Measurements from ENCODE around the gene NCOR2.

Gene NCOR2

DNA sequence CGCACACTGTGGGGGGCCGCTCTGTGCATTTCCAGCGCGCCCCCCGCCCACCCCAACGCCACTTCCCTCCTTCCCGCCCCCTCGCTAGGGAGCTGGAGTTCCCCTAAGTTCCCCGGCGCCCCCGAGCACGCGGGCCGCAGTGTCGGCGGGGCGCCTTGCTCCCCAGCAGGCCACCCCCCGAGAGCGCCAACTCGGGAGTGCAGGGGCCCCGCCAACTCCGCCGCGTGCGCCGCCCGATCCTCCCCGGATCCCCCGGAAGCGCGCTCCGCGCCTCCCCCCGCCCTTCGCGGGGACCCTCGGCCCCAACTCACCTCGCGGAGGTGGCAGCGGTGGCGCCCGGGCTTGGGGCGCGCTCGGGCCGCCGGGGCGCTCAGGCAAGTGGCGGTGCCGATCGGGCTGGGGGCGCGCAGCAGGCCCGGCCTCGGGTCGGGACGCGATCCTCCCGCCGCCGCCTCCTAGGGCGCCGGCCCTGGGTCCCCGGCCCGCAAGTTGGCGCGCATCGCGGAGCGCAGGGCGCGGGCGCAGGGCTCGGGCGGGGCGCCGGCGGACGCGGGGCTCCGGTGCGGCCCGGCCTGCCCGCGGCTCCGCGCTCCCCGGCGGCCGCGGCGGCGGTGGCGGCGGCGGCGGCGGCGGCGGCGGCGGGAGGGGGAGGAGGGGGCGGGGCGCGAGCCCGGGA lies at the start of gene NCOR2:
TSS of gene NCOR2 (minus strand) at position 616 of the 676 bp plus-strand sequence. CDS start 72,361 bp downstream, outside the sequence.
- FAIRE-seq, result no peak

DNA sequence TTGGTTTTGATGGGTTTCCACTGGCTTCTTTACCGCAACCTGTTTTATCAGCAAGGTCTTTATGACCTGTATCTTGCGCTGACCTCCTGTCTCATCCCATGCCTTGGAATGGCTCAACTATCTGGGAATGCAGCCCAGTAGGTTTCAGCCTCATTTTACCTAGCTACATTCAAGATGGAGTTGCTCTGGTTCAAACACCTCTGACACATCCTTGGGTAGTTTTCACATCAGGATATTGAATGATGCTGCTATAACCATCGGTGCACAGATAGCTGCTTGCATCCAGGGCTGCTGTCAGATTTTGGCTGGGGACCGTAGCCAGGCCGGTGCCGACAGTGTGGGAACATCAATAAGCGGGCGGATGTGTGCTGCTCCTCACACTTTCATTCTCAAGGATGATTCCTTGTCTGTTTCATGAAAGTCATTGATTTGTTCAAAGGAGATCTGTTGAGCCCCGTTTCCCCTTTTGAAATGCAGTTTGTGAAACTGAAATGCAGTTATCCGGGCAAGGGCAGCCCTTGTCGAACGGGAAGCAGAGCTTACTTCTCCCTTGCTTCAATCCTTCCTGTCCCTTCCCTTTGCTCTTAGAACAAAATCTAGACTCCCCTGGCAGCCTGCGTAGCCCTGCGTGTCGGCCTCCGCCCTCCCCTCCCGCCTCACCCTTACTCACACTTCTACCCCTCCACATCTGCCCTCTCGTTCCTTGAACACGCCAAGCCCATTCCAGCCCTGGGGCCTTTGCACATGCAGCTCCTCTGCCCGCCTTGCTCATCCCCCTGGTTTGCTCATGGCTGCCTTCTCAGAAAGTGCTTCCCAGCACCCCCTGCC lies 49.2 kb upstream of the NCOR2 start:
- no peak for FAIRE-seq

DNA sequence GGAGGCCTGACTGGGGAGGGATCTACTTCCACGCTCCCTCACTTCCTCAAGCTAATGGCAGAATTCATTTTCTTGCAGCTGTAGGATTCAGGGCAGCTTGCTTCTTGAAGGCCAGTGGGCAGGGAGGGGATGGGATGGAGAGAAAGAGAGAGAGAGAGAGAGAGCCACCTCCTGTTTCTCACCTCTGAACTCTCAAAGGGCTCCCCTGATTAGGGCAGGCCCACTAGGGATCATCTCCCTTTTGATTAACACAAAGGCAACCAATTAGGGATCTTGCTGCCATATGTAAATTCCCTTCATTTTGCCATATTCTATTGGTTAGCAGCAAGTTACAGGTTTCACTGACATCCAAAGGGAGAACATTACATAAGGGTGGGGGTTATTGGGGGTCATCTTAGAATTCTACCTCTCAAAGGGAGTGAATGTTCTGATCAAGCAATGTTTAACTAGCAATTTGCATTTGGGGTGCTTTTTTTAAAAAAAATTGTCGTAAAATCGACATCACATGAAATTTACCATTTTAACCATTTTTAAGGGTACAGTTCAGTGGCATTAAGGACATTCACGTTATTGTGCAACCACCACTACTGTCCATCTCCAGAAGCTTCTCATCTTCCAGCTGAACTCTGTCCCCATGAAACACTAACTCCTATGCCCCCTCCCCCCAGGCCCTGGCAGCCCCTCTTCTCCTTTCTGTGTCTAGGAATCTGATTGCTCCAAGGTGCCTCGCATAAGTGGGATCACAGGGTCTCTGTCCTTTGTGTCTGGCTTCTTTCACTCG lies 47.3 kb upstream of the NCOR2 start:
- FAIRE-seq, result no peak

DNA sequence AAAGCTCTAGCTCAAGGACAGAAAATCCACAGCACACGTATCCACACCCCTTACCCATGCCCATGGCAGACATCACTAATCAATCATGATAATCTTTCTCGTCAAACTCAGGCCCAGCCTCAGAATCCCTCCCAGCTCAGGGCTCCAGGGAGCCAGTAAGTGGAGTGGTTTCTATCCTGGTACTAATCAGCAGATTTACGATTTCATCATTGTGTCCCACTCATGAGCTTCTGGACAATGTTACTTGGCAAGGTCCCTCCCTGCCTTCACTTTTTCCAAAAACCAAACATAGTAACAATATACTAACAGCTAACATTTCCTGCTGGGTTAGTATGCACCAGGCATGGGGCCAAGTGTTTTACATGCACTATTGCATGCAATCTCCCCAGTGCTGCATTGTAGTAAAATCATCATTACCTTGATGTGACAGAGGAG lies 45.8 kb upstream of the NCOR2 start:
- FAIRE-seq, result no peak

DNA sequence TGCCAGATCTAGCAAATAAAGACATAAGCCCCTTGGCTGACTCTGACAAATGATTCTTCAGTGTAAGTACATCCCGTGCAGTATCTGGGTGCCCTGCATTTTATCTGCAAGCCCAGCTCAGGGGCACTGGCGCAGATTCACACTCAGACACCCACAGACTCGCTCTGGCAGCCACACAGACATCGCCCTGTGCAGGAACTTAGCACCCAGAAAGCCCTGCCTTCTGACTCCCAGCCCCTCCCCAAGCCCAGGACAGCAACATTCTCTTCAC lies 44.9 kb upstream of the NCOR2 start:
- FAIRE-seq, result no peak

DNA sequence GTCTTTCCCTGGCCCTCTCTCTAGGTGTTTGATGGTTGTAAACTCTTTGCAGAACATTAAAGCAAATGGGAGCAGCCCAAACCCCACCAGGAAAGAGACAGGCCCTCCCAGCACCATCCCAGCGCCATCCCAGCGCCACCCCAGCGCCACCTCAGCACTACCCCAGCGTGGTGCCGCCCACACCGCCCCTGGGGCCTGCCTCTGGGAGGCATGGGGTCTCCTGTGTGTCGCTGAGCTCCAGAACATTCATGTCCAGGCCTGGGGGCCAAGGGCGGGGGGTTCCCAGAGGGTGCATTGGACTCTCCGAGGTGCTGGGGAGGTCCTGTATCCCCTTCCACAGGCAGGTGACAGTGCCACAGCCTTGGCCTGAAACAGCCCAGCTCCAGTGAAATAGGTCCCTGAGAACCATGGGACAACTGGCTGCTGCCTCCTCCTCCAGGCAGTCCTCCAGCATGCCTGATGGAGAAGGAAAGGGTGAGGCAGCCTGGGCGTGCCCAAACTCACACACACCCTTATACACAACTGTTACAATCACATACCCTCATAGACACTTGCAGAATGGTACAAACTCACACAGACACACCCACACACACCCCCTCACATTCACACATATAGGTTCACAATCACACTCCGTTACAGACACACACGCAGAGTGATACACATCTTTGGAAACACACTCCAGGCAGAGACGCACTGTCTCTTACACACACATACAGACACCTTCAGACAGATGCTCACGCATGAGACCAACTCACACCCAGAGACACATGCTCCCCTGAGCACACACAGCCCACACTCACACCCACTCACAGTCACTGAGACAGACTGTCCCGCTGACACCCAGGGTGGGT lies 44.4 kb upstream of the NCOR2 start:
- no peak for FAIRE-seq

DNA sequence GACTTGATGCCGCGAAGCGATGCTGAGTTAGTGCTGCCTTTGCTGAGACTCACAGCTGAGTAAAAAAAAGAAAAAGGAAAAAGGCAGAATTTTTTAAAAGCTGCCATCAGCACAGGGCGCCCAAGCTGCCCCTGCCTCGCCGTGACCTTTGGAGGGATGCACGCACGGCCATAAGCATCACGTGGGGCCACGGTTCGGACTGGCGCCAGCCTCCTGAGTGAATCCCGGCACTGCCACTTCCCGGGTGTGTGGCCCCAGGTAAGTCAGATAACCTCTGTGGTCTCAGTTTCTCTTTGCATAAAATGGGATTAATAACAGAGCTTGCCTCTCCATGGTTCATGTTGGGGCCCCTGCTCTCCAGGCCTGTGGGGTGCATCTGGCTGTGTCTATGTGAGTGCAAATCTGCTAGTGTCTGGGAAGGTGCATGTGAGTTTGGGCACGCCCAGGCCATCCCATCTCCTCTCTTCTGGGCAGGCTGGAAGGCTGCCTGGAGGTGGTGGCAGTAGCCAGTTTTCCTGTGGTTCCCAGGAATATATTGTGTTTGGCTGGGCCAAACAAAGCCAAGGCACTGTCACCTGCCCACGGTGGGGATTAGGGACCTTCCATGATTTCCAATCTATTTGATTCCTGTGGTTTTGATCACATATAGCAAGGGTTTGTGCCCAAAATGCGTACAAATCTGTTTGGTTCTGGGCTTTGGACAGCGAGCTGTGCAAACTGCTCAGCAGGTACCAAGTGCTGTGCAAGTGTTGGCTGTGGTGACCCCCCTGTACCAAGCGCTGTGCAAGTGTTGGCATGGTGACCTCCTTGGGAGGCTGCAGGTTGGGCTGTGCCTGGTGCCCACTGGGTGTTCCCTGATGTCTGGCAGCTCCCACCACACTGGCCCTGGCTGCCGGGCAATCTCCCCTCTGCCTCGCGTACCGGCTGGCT lies 43.5 kb upstream of the NCOR2 start:
- FAIRE-seq, result no peak

DNA sequence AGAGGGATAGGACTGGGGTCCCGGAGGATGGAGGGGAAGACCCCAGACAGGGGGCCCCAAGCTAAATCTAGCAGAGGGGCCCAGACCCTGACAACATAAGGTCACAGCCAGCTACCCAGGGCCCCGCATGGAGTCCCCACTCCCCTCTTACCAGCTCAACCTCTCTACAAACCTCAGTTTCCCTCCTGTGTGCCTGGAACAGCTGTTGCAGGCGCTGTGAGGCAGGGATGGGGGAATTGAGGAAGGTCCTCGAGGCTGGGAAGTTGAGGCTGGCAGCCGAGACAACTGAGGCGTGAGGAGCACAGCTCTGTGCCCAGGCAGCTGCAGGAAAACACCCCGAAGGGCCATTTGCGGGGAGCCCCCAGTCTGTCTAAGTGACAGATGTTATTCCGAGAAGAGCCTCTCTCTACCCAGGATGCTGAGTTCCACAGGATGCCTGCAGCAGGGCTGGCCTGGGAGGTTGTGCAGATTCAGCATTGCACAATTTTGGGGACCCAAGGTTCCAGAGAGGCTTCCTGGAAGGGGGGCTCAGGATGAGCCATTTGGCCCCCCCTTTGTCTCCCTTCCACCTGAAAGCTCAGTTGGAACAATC lies 42.7 kb upstream of the NCOR2 start:
- no peak for FAIRE-seq

DNA sequence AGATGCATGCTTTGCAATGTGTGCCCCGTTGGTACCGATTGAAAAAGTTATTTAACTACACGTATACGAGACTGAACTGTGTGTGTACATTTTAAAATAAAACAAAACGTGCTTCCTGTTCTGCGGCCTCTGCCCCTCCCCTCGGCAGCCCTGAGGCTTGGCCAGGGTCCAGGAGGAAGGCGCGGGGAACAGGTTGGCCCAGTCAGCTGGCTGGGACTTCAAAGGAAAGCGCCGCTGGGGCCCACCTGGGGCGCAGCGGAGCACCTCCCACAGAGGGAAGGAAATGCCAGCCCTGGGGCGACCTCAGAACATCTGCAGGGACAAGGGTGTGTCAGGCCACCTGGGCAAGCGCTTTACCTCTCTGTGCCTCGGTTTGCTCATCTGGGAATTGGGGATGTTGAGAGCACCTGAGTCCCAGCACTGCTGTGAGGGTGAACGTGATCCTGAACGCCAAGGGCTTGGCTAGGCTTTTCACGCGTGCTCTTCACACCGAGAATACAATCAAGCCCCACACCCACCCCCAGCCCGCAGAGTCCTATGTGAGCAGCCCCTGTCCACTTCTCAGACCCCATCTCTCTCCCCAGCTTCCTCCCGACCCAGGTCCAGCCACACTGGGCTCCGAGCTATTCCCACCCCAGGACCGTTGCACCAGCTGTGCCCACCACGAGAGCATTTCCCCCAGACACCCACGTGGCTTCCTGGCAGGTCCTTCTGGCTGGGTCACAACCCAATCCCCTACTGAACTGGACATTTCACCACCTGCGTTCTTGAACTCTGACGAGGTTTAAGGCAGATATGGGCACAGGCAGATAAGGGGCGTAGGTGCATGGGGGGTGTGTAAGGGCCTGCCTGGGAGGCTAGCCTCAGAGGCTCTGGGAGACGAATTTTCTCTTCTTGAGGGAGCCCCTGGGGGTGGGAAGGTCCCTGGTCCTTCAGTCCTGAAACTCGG lies 41.9 kb upstream of the NCOR2 start:
- no peak for FAIRE-seq

DNA sequence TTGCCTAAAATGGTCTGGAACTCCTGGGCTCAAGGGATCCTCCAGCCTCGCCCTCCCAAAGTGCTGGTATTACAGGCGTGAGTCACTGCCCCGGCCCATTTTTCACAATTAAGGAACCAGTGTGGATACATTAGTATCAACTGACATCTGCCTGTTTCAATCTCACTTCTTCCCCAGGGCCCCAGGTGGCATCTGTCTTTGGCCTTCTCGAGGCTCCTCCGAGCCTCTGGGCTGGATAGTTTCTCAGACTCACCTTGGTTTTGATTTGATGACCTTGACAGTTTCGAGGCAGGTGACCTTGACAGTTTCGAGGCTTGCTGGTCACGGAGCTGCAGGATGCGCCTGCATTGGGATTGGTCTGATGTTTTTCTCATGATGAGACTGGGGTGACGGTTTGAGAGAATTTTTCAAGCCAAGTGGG lies 41.0 kb upstream of the NCOR2 start:
- no peak for FAIRE-seq

DNA sequence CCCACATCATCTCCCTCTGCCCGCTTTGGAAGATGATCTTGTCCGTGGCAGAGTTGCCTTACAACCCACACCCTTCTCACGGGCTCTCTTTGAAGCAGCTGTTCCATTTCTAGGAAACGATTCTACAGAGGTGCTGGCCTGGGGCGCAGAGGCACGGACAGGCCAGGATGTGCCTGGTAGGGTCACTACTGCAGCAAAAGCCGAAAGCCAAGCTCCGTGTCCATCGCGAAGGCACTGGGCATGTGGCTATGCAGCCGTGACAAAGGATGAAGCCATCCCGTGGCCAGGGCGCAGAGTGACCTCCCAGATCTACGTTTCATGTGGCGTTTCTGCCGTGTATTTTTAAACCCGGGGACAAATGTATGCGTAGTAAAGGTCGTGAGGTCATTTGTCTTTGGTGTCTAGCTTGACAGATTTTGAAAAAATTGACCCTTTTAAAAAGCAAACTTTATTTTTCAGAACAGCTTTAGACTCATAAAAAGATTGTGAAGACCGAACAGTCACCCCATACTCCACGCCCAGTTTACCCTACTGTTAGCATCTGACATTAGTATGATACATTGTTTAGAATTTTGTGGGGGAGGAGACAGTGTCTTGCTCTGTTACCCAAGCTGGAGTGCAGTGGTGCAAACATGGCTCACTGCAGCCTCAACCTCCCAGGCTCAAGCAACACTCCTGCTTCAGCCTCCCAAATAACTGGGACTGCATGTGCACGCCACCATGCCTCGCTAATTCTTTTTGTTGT lies 40.4 kb upstream of the NCOR2 start:
- FAIRE-seq, result no peak

DNA sequence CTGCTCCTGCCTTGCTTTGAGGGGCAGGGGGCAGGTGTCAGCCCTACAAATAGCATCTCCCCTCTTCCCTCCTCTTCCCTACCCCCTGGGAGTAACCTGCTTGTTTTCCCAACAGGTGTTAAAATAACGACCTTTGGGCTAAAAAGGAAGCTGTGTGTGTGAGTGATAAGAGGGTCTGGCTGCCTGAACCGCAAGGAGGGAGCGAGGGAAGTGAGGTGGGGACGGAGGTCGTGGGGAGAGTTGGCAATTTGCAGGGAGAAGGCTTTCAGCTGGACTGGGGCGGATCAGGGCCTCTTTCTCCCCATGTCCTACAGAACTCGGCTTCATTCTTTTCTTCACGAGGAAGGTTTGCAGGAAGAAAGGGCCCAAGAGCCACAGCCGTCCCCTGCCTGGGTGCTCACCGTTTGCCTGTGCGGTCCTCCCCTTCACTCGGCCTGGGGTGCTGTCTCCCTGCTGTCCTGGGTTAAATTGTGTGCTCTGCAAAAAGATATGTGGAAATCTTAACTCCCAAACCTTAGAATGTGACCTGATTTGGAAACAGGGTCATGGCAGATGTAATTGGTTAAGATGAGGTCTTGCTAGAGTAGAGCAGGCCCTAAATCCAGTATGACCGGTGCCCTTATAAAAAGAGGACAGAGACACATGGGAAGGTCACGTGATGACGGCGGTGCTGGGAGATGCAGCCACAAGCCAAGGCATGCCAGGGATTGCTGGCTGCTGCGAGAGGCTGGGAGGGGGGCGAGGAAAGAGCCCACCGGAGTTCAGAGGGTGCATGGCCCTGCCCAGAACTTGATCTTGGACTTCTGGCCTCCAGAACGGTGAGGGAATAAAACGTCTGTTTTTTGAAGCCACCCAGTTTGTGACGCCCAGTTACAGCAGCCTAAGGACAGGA lies 38.7 kb upstream of the NCOR2 start:
- no peak for FAIRE-seq

DNA sequence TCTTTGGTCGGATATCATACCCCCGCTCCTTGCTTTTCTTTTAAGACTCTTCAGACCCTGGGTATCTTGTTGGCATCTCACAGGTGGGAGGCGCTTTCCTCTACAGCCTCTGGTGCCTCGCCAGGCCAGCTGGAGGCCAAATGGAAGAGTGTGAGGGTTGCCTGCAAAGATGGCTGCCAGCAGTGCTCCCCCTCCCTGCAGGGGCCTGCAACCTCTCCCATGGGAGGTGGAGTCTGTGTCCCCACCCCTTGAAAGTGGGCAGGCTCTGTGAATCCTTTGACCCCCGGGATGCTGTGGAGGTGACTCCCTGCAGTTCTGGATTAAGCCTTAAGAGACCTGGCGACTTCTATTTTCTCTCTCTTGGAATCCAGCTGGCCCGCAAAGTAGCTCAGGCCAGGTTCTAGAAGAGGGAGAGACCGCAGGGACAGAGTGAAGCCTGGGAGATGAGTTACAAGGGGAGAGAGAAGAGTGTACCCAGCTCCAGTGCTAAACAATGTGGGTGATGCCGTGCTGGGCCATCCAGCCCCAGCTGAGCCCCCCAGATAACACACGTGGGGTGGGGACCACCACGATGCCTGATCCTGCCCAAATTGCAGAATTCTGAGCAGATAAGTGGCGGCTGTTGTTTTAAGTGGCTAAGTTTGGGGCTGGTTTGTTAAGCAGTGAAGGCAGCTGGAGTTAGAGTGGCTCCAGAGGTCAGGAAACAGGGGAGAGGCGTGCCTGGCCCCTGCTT lies 37.9 kb upstream of the NCOR2 start:
- no peak for FAIRE-seq

DNA sequence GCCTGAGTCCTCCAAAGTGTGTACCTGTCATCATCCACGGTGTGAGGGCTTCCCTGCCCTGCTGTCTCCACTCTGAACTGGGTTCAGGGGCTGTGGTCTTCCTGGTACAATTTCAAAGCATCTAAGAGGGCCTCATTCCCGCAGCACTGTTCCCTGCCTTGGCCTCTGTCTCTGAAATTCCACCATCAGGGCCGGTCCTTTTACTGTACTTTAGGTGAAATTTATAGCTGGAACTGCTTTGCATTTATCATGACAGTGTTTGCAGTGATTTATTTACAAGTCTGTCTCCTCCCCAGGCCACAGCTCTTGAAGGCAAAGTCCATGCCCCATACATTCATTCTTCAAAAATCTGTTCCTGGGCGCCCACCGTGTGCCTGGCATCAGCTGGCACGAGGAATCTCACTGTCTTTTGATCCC lies 36.9 kb upstream of the NCOR2 start:
- FAIRE-seq, result no peak

DNA sequence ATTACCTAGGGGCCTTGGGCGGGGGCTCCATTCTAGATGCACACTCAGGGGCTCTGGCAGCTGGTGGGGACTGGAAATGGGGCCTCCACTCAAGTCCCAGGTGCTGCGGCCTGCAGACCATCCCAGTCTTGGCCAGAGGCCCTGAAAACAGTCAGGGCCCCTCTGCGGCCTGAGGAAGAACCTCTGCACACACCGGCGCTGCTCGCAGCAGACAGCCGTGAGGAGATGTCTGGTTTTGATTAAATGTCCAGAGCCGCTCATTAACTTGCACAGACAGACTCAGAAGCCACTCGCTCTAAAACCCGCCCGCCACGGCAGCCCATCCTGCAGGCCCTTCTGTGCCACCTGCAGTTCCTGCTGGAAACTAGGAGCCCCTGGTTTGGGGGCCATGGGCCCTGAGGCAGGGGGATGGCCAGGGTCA lies 36.4 kb upstream of the NCOR2 start:
- FAIRE-seq, result no peak

DNA sequence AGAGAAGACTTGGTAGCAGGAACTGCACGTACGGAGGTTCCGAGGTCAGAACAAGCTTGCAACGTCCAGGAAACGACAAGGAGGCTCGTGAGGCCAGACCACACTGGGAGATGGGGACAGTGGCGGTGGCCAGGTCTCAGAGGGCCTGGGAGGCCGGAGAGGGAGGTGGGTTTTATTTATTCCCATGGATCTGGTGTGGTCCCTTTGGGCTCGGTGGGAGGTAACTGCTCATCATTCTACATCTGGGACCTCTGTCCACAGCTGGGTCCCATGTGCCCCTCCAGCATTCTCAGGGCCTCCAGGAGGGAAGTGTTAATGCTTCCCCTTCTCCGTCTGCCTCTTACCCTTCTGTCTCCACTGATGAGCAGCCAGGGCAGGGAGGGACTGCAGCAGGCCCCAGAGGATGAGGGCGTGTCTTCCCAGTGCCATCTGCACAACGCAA lies 35.7 kb upstream of the NCOR2 start:
- no peak for FAIRE-seq

DNA sequence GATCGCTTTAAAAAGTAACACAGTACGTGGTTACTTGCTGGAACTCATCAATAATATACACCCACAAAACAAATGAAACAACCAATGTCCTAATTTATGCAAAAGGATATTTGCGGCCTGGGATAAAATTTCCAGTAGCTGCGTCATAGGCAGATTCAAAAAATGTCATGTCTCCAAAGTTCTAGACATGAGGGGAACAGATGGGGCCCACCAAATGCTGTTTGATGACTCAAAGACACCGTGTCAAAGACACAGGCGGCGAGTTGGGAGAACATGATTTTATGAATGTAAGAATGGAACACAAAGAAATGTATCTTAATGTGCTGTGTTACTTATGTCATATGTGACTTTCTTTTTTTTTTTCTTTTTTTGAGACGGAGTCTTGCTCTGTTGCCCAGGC lies 34.3 kb upstream of the NCOR2 start:
- no peak for FAIRE-seq
